Astrocyte (in vitro differentiated cells and primary cell): Measurements from ENCODE around the gene RBPJ.

Experiments used
- CTCF ChIP-seq: IDR thresholded peaks from 2 replicates; pipeline ENCODE4 v1.5.1; 2011; ENCODE audit warnings: low read depth, mild to moderate bottlenecking, inconsistent platforms, low read length, moderate library complexity; ENCODE audit not compliant: insufficient read depth
- EZH2 ChIP-seq: IDR thresholded peaks from 2 replicates; pipeline ENCODE4 v1.6.1; 2012; ENCODE audit warnings: mild to moderate bottlenecking, low read length, inconsistent platforms; ENCODE audit not compliant: insufficient read depth

- TF ChIP-seq CTCF (no peak), EZH2 (no peak)
These were observed 16.8 kb downstream of the RBPJ start for GRCh38 chr4:26337612-26338011.
